HG02763 (cell line): ENCODE data around the gene AGGF1.
A peak's percentile ranks its signal among the peaks of the same experiment; 100 is the strongest.
"Not testable (repeated sequence)": the region's sequence is repeated elsewhere in the genome, so short reads cannot be mapped to it uniquely, and the experiment has no call there.

Experiments used
- ATAC-seq: cut with Tn5 transposase; IDR thresholded peaks from one replicate; pipeline ENCODE4 v1.9.1; 2021; ENCODE audit warnings: mild to moderate bottlenecking, moderate library complexity; ENCODE audit not compliant: unreplicated experiment

AGGF1 gene

DNA sequence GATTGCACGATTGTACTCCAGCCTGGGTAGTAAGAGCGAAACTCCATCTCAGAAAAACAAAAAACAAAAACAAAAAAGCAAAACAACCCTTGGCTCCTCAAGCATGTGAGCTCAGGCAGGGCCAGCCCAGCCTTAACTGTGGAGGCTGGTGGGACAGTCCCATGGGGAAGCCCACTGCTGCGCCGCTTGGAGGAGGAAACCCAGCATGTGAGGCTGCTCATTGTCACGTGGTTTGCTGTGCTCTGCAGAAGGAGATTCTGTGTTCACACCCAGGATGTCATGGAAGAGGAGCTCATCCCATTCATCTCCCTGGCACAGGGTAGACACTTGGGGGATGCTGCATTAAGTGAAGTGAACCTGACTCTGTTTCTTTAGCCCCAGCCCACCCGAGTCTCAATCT, 52.9 kb downstream of the AGGF1 start:
- no peak for ATAC-seq

DNA sequence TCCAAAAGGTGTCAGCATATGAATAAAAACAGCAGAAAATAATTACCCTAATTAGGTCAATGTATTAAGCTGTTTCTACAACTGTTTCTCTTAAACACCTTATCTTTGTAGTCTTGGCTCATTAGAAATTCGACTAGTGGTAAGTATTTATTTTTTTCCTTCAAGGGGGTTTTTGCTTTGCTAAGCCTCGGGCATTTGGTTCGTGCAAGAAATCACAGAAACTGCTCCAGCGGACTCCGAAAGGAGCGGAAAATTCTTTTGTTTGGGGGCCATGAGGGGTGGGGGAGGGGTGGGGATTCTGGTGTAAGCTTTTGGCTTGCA, 56.1 kb downstream of the AGGF1 start:
- no peak for ATAC-seq

DNA sequence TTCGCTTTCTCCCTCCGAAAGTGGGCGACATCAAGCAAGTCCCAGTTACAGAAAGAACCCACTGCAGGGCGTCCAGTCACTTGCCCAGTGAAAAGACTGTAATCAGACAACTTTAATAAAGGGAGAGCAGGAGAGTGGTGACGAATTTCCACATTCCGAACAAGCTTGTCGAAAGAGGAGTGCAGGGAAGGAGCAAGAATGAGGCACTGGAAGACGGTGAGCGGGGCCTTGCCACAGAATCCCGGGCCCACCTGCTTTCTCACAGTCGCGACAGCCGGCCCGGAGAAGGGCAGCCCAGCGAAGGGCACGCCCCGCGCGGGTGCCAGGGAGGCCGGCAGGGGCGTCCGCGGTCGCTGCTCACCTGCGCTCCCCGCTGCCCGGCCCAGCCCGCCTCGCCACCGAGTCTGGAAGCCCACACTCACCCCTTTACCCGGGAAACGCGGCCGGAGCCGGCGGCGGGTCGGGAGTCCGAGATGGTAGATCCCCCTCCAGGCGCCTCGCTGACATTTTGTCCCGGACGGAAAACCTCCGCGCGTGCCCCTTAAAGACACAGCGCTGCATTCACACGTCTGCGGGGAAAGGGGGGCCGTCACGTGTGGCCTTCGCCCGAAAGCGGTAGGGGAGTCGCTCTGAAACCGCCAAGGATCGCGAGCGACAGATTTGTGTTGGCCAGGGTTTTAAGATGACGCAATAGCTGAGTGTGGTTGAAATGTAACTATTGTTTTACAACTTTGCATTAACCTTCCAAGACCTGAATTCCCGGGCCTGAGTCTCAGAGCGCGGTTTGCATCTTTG, 56.7 kb downstream of the AGGF1 start, which contains the start of gene ZBED3:
ZBED3 (minus strand) TSS at position 597 of the 795 bp plus-strand sequence. CDS start 9,407 bp downstream, outside the sequence.
- ATAC-seq = peak; percentile 69

GRCh38 chr5:77087484-77088261, 57.5 kb downstream of the AGGF1 start:
- no peak for ATAC-seq

DNA sequence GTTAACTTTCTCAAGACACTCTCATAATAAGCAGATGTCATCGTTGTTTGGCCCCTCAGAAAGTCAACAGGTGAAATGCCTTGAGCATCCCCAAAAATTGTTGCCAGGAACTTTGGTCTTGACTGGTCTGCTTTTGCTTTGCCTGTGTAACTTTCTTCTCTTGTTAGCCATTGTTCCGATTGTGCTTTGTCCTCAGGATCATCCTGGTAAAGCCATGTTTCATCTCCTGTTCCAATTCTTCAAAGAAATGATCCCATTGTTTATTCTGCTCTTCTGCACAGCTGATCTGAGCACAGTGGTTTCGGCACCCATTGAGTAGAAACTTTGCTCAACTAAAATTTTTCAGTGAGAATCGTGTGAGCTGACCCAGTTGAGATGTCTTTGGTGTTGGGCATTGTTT, 65.0 kb downstream of the AGGF1 start:
- no peak for ATAC-seq

DNA sequence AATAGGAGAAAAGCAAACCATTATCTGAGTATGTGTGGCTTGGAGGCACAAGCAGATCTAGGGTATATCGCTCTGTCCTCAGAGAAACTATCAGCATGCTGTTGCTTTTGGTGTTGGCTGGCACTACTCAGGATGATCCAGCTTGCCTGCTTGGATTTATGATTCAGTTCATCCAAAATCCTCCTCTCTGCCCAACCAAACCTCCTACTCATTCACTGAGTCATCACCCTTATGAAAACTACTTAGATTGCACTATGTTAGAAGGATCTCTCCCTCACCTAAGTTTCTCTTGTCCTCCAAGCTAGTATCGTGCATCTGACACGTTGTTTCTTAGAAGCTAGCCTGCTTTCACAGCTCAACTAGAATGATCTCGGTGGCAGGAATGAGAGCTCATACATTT, 71.1 kb downstream of the AGGF1 start:
- ATAC-seq = no peak

DNA sequence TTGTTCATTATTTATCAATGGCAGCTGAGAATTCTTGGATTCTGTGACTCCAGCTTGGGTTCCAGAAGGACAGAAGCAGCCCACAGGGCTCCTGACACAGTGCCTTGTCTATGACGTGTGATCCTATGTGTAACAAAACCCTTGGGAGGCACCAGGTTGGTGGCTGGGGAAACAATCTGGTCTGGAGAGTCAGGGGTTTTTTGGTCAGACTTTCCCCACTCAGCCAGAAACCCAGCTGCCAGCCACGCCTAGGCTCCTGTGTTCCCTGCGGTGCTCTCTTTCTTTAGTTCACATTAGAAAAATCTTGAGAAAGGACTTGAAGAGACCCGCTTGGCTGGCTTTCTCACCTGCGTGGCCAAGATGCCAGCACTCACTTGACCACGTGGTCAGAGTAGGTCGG, 72.3 kb downstream of the AGGF1 start:
- no peak for ATAC-seq

- no peak for ATAC-seq
These were observed 73.3 kb downstream of the AGGF1 start for GRCh38 chr5:77103457-77103856.

- ATAC-seq = no peak
These were observed 74.6 kb downstream of the AGGF1 start for GRCh38 chr5:77104813-77105212.

DNA sequence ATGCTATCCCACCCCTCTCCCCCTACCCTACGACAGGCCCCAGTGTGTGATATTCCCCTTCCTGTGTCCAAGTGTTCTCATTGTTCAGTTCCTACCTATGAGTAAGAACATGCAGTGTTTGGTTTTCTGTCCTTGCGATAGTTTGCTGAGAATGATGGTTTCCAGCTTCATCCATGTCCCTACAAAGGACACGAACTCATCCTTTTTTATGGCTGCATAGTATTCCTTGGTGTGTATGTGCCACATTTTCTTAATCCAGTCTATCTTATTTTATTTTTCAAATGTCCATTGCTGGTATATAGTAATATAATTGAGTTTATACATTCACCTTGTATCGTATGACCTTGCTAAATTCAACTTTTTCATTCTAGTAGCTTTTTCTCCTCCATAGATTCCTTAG, 76.8 kb downstream of the AGGF1 start:
- not testable (repeated sequence) for ATAC-seq
